Loucy (cell line): Measurements from ENCODE around the gene HERC2.

Experiments used
- CTCF ChIP-seq: fragments of 200-600 bp; sonication (generic); conservative IDR thresholded peaks from 2 replicates; pipeline ENCODE4 v1.5.1; 2014; ENCODE audit warnings: mild to moderate bottlenecking, antibody characterized with exemption, low read length
- EZH2phosphoT487 ChIP-seq: fragments of 200-600 bp; IDR thresholded peaks from 2 replicates; pipeline ENCODE4 v1.6.1; 2018; ENCODE audit warnings: antibody characterized with exemption, mild to moderate bottlenecking, moderate library complexity, borderline replicate concordance

- no peak for TF ChIP-seq CTCF
- TF ChIP-seq EZH2phosphoT487, result no peak
Observed at GRCh38 chr15:28103831-28104230, 218.1 kb downstream of the HERC2 start.
